Naive B cell (primary cell): ENCODE measurements around the gene ABHD17A. TPM values are rescaled to one million over a fixed set of nuclear protein-coding genes. Genes with fewer than 3 reads are reported as not detected.

Source experiments
- ATAC-seq, 2 donors: fragments of 150-1000 bp; cut with Tn5 transposase; 2 replicates each; pipeline ENCODE4 v1.10.0; 2021; ENCODE audit warnings: low read depth in 2 of 2, mild to moderate bottlenecking in 2 of 2, moderate library complexity in 2 of 2
- DNase-seq: peaks from one replicate; pipeline ENCODE4 v3.0.0; 2022
- H3K27ac Mint-ChIP-seq, 6 donors: one replicate each; pipeline ENCODE4 v1.8.0; 2020 to 2022; ENCODE audit warnings: mild to moderate bottlenecking in 6 of 6, mixed read lengths in 6 of 6, moderate library complexity in 5 of 6, inconsistent platforms in 2 of 6
- H3K27me3 Mint-ChIP-seq, 3 donors: one replicate each; pipeline ENCODE4 v1.8.0; 2021 to 2022; ENCODE audit warnings: mixed read lengths in 3 of 3, mild to moderate bottlenecking in 1 of 3
- H3K36me3 Mint-ChIP-seq, 2 donors: one replicate each; pipeline ENCODE4 v1.8.0; 2020 to 2022; ENCODE audit warnings: mixed read lengths in 2 of 2, inconsistent platforms in 1 of 2, mild to moderate bottlenecking in 1 of 2
- H3K4me1 Mint-ChIP-seq, 3 donors: one replicate each; pipeline ENCODE4 v1.8.0; 2020 to 2022; ENCODE audit warnings: mixed read lengths in 3 of 3, inconsistent platforms in 1 of 3, mild to moderate bottlenecking in 1 of 3, moderate library complexity in 1 of 3
- H3K4me3 Mint-ChIP-seq, 8 donors: one replicate each; pipeline ENCODE4 v1.8.0; 2020 to 2022; ENCODE audit warnings: mild to moderate bottlenecking in 8 of 8, mixed read lengths in 8 of 8, moderate library complexity in 8 of 8, inconsistent platforms in 2 of 8
- H3K9me3 Mint-ChIP-seq, 7 donors: one replicate each; pipeline ENCODE4 v1.8.0; 2020 to 2022; ENCODE audit warnings: mixed read lengths in 7 of 7, mild to moderate bottlenecking in 5 of 7, inconsistent platforms in 2 of 7, moderate library complexity in 1 of 7
- polyA plus RNA-seq, 6 donors: library from polyadenylated mRNA; unstranded; fragments of 300-500 nt; fragmentation: Illumina TruSeq; gene quantifications; one replicate each; pipeline ENCODE4 v1.2.3, GENCODE V29; 2021; ENCODE audit warnings: low read depth in 6 of 6

ABHD17A gene
- polyA plus RNA-seq, 6 donors from 2014 or later = 59.4 to 113 (median 78.2) TPM

DNA sequence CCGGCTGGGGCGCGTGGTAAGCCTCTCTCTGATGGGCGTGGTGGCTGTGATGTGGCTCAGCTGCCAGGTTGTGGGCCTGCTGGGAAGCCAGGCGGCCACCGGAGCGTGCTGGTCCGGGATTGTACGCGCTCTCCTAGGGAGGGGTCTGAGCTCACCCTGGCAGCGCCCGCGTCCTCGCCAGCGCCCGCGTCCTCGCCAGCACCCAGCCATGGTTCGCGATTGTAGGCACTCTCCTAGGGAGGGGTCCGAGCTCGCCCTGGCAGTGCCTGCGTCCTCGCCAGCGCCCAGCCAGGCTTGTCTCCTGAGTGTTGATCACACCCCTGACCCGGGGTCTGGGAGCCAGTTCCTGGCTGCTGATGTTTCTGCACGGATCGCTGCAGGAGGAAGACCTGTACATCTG lies 33.7 kb upstream of the ABHD17A start:
- Mint-ChIP-seq H3K36me3 (no peaks in the 10 kb centered on the region), H3K9me3 (no peaks in the 10 kb centered on the region), H3K4me3 (no peak overlapping the region), H3K27me3 (no peaks in the 10 kb centered on the region), H3K27ac (no peak overlapping the region), H3K4me1 (peaks cover 5 to 7% (median 5%) of the 10 kb centered on the region in 3 donors)
- ATAC-seq (no peak), DNase-seq (no peak)

DNA sequence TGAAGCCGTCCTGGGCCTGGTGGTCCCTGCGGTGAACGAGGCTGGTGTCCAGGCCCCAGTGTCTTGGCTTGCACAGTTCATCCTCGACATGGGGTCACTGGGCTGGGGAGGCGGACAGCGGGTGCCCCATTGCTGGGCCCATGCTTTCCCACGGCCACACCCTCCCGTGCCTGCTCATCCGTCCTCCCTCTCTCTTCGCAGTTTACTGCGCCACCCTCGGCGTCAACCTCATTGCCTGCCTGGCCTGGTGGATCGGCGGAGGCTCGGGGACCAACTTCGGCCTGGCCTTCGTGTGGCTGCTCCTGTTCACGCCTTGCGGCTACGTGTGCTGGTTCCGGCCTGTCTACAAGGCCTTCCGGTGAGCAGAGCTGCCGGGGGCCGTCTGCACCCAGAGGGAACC lies 32.6 kb upstream of the ABHD17A start:
- ATAC-seq (no peak), DNase-seq (no peak)
- peaks cover 5 to 7% (median 5%) of the 10 kb centered on the region in 3 donors for H3K4me1 Mint-ChIP-seq
- H3K9me3 Mint-ChIP-seq = no peaks in the 10 kb centered on the region
- no peak overlapping the region for H3K27ac Mint-ChIP-seq
- H3K4me3 Mint-ChIP-seq = no peak overlapping the region
- no peaks in the 10 kb centered on the region for H3K27me3 Mint-ChIP-seq
- no peaks in the 10 kb centered on the region for H3K36me3 Mint-ChIP-seq

DNA sequence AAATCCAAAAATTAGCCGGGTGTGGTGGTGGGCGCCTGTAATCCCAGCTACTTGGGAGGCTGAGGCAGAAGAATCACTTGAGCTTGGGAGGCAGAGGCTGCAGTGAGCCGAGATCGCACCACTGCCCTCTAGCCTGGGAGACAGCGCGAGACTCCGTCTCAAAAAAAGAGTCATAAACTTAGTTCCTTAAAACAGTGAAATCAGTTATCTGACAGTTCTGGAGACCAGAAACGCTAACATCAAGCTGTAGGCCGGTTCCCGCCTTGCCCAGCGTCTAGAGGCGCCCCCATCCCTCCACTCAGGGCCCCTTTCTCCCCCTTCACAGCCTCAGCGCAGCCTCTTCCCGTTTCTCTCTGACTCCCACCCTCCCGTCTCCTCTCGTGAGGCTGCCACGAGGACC lies 31.9 kb upstream of the ABHD17A start:
- H3K4me3 Mint-ChIP-seq = no peak overlapping the region
- no peak for DNase-seq
- H3K27ac Mint-ChIP-seq = peak overlapping the region in 2 of 6 donors; percentile 36 to 41
- H3K4me1 Mint-ChIP-seq = peaks cover 5 to 7% (median 5%) of the 10 kb centered on the region in 3 donors
- no peaks in the 10 kb centered on the region for H3K36me3 Mint-ChIP-seq
- H3K27me3 Mint-ChIP-seq = no peaks in the 10 kb centered on the region
- ATAC-seq = no peak
- H3K9me3 Mint-ChIP-seq = no peaks in the 10 kb centered on the region

DNA sequence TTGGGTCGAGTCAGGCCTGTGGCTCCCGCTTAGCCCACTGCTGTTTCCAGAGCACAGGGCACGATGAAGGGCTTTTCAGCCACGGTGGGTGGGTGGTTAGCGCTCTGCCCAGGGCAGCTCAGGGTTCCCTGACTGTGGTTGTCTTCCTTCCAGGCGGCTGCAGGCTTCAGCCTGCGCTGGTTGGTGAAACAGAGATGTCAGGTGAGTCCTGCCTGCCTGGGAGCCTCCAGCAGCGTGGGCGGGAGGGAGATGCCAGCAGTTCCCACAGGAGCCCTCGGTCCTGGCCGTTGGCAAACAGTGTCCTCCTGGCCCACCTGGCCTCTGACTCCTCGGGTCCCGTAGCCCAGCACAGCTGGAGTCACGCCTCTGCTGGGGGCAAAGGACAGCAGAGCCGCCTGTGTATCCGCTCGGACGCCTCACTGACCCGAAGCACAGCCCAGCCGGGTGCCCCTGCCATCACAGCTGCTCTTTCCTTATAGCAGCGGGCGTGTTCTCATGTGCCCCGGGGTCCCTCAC lies 29.6 kb upstream of the ABHD17A start:
- H3K27ac Mint-ChIP-seq = no peak overlapping the region
- peaks cover 9 to 20% (median 12%) of the 10 kb centered on the region in 3 donors for H3K4me1 Mint-ChIP-seq

DNA sequence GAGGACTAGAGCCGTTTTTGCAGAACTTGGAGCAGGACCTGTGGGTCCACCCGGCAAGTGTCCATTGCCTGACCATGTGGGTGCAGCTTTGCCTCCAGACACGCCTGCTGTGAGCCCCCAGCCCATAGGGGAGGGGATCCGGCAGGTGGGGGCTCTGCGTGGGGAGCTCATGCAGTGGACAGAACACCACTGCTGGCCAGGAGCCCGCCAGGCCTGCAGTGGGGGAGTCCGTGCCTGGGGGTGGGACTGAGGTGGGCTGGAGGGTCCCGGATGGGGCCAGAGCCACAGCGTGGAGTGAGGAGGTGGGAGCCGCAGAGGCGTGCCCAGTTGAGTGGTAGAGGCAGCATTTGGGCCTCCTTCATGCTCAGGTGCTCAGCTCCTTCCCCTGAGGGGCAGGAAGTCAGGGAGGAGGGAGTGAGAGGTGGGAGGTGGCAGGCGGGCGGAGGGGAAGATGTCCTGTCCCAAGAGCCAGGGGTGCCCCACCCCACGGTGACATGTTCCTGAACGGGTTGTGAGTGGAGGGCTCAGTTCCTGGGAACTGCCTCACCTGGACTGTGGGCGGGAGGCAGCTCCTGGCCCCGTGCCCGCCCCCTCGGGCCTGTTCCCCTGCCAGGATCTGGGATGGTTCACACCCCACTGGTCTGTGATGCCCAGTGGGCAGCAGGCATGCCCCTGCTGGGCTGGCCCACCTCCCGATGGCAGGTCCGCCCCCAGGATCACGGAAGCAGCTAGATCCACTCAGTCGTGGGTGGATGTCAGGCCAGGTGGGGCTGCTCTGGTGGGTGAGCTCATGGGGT lies 28.7 kb upstream of the ABHD17A start:
- H3K4me3 Mint-ChIP-seq = no peak overlapping the region

More for the DNA sequence above, 29.6 kb upstream of the ABHD17A start:
- Mint-ChIP-seq H3K27me3 (no peaks in the 10 kb centered on the region), H3K36me3 (no peaks in the 10 kb centered on the region), H3K4me3 (no peak overlapping the region), H3K9me3 (no peaks in the 10 kb centered on the region)
- DNase-seq (no peak), ATAC-seq (no peak)

DNA sequence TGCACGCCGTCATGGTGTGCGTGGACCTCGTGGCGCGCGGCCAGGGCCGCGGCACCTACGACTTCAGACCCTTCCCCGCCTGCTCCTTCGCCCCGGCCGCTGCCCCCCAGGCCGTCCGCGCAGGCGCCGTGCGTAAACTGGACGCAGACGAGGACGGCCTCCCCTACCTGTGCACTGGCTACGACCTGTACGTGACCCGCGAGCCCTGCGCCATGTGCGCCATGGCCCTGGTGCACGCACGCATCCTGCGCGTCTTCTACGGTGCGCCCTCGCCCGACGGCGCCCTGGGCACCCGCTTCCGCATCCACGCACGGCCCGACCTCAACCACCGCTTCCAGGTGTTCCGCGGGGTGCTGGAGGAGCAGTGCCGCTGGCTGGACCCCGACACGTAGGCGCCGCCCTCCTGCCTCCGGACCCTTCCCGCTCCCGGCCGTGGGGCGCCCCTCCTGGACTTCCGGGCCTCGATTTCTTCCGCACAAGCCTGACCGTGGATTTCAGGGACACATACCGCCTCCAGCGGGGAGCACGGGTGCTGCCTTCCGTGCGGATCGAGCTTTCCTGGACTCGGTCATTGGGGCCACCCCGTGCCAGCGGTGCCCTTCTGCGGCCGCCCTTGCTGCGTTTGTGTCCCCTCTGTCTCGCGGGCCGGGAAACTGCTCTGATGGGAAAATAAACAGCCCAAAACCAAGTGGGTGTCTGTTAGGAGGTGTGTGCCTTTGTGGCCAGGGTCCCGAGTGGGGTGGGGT lies 27.6 kb upstream of the ABHD17A start:
- DNase-seq (no peak), ATAC-seq (no peak)
- H3K27me3 Mint-ChIP-seq = no peaks in the 10 kb centered on the region
- H3K4me3 Mint-ChIP-seq = peak overlapping the region in 1 of 8 donors; percentile 29
- no peak overlapping the region for H3K27ac Mint-ChIP-seq
- peaks cover 19 to 36% (median 25%) of the 10 kb centered on the region in 3 donors for H3K4me1 Mint-ChIP-seq
- no peaks in the 10 kb centered on the region for H3K9me3 Mint-ChIP-seq
- H3K36me3 Mint-ChIP-seq = no peaks in the 10 kb centered on the region

More for the DNA sequence above, 28.7 kb upstream of the ABHD17A start:
- no peak for ATAC-seq
- Mint-ChIP-seq H3K36me3 (no peaks in the 10 kb centered on the region), H3K27ac (no peak overlapping the region), H3K27me3 (no peaks in the 10 kb centered on the region), H3K9me3 (no peaks in the 10 kb centered on the region), H3K4me1 (peaks cover 17 to 29% (median 21%) of the 10 kb centered on the region in 3 donors)
- no peak for DNase-seq

DNA sequence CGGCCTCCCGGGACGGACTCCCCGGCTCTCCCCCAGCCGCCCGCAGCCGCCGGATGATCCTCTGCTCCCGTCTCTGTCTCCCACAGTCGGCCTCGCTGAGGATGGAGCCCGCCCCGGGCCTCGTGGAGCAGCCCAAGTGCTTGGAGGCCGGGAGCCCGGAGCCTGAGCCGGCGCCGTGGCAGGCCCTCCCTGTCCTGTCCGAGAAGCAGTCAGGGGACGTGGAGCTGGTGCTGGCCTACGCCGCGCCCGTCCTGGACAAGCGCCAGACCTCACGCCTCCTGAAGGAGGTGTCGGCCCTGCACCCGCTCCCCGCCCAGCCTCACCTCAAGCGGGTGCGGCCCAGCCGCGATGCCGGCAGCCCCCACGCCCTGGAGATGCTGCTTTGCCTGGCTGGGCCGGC lies 26.7 kb upstream of the ABHD17A start:
- Mint-ChIP-seq H3K9me3 (no peaks in the 10 kb centered on the region), H3K27me3 (no peaks in the 10 kb centered on the region)
- no peak for ATAC-seq

DNA sequence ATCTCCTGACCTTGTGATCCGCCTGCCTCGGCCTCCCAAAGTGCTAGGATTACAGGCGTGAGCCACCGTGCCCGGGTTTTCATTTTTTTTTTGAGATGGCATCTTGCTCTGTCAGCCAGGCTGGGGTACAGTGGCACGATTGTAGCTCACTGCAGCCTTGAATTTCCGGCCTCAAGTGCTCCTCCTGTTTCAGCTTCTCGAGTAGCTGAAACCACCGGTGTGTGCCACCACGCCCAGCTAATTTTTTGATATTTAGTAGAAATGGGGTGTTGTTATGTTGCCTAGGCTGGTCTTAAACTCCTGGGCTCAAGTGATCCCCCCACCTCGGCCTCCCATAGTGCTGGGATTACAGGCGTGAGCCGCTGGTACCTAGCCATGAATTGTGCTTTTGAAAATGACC lies 25.8 kb upstream of the ABHD17A start:
- H3K4me3 Mint-ChIP-seq = no peak overlapping the region
- H3K27ac Mint-ChIP-seq = peak overlapping the region in 1 of 6 donors; percentile 50
- no peaks in the 10 kb centered on the region for H3K9me3 Mint-ChIP-seq
- no peaks in the 10 kb centered on the region for H3K27me3 Mint-ChIP-seq
- DNase-seq = no peak
- H3K4me1 Mint-ChIP-seq = peaks cover 18 to 39% (median 39%) of the 10 kb centered on the region in 3 donors
- ATAC-seq = no peak
- H3K36me3 Mint-ChIP-seq = no peaks in the 10 kb centered on the region

More for the DNA sequence above, 26.7 kb upstream of the ABHD17A start:
- no peaks in the 10 kb centered on the region for H3K36me3 Mint-ChIP-seq
- peaks cover 18 to 35% (median 33%) of the 10 kb centered on the region in 3 donors for H3K4me1 Mint-ChIP-seq
- DNase-seq = no peak
- no peak overlapping the region for H3K4me3 Mint-ChIP-seq
- no peak overlapping the region for H3K27ac Mint-ChIP-seq

DNA sequence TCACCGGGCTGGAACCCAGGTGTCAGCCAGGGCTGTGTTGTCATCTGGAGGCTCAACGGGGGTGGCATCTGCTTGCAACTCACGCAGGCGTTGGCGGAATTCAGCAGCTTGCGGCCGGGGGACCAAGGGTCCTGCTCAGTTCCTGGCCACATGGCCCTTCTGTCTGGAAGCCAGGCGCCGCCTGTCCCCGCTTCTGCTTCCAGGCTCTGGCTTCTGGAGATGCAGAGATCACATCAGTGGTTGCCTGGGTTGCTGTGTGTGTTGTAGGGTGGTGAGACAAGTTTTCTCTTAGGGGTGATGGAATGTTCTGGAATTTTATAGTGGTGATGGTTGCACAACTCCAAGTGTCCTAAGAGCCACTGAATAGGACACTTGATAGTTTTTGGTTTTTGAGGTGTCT lies 24.9 kb upstream of the ABHD17A start:
- Mint-ChIP-seq H3K27me3 (no peaks in the 10 kb centered on the region), H3K27ac (peak overlapping the region in 4 of 6 donors; percentile 33 to 61 (median 56)), H3K9me3 (no peaks in the 10 kb centered on the region), H3K4me3 (peak overlapping the region in 5 of 8 donors; percentile 32 to 59 (median 50)), H3K36me3 (no peaks in the 10 kb centered on the region), H3K4me1 (peaks cover 24 to 45% (median 40%) of the 10 kb centered on the region in 3 donors)
- ATAC-seq (no peak), DNase-seq (no peak)

DNA sequence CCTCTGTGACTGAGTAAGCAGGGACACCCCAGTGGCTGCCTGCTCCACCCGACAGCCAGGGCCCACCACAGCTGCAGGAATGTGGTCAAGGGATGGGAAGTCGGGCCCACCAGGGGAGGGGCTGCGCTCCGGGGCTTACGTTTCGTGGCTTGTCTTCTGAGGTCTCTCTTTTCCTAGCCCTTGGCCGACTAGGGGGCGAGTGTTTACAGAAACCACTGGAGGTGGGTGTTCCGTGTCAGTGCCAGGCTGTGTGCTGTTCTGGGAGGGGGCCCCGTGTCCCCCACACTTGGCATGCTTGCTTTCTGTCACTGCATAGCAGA lies 24.4 kb upstream of the ABHD17A start:
- no peaks in the 10 kb centered on the region for H3K9me3 Mint-ChIP-seq
- H3K27me3 Mint-ChIP-seq = no peaks in the 10 kb centered on the region
- DNase-seq (no peak), ATAC-seq (no peak)
- peaks cover 24 to 47% (median 43%) of the 10 kb centered on the region in 3 donors for H3K4me1 Mint-ChIP-seq
- no peaks in the 10 kb centered on the region for H3K36me3 Mint-ChIP-seq
- H3K4me3 Mint-ChIP-seq = peak overlapping the region in 4 of 8 donors; percentile 25 to 73 (median 54)
- H3K27ac Mint-ChIP-seq = peak overlapping the region in 4 of 6 donors; percentile 53 to 74 (median 64)

DNA sequence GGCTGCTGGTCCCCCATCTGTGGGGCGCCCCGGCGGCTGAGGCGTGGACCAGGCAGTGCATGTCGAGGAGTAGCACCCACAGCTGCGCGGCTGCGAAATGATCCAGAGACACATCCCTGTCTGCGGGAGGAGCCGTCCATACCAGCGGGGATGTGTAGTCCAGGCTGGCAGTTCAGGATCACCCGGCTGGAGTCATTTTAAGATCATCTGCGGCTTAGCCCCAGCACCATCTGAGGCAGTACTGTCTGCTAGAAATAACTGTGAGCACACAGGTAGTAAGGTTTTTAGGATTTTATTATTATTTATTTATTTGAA lies 23.0 kb upstream of the ABHD17A start:
- DNase-seq = no peak
- peak overlapping the region in 1 of 6 donors; percentile 54 for H3K27ac Mint-ChIP-seq

DNA sequence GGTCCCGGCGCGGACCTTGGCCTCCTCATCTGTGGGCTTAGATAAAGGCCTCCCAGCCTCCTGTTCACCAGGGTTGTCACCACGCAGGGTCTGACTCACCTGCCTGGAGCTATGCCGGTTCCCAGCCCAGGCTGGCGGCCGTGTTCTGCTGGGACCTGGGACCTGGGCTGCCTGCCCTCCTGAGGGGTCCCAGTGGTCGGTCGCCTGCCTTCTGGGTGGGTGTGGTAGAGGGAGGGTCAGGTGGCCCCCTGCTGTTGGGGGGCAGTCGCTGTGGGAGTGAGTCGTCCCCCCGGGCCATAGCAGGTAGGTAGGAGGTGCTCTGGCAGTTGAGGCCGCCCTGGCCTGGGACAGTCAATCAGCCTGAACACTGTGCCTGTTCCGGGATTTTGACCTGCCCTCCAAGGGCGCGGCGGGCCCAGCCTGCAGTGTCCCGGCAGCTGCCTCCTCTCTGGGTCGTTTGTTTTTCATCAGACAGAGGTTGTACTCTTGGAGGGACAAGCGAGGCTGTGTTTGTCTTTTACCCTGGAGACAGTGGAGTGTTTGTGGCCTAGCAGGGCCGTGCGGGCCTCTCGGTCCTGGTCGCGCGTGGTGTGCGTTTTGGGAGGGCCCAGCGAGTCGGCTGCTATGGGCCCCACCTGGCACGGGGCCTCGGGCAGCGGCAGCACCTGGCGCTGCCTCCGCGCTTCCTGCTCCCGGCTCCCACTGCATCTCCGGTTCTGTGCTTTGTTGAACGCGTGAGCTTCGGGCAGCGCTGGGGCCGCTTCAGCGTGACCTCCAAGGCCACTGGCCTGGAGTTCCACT lies 22.5 kb upstream of the ABHD17A start:
- ATAC-seq (no peak), DNase-seq (no peak)
- Mint-ChIP-seq H3K4me1 (peaks cover 35 to 65% (median 62%) of the 10 kb centered on the region in 3 donors), H3K4me3 (peak overlapping the region in 3 of 8 donors; percentile 6 to 70 (median 44)), H3K27ac (no peak overlapping the region), H3K9me3 (no peaks in the 10 kb centered on the region), H3K27me3 (no peaks in the 10 kb centered on the region), H3K36me3 (no peaks in the 10 kb centered on the region)

More for the DNA sequence above, 23.0 kb upstream of the ABHD17A start:
- no peaks in the 10 kb centered on the region for H3K27me3 Mint-ChIP-seq
- peaks cover 35 to 60% (median 56%) of the 10 kb centered on the region in 3 donors for H3K4me1 Mint-ChIP-seq
- no peaks in the 10 kb centered on the region for H3K9me3 Mint-ChIP-seq
- no peaks in the 10 kb centered on the region for H3K36me3 Mint-ChIP-seq
- no peak for ATAC-seq
- H3K4me3 Mint-ChIP-seq = peak overlapping the region in 1 of 8 donors; percentile 76

DNA sequence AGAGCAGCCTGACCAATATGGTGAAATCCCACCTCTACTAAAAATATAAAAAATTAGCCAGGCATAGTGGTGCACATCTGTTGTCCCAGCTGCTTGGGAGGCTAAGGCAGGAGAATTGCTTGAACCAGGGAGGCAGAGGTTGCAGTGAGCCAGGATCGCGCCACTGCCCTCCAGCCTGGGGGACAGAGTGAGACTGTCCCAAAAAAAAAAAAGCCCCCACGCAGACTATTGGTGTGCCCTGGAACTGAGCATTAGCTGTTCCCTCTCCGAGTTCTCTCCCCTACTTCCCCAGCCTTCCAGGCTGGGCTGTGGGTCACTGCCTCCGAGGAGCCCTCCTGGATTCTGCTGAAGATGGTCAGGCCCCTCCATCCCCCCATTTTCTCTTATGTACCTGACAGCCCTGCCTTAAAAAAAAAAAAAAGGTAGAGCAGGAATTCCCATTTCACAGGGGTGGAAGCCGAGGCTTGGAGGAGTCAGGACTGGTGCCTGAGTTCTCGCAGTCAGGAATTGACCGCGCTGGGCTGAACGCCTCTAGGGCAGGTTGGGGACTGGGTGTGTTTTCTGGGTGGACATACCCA lies 21.8 kb upstream of the ABHD17A start:
- H3K27me3 Mint-ChIP-seq = no peaks in the 10 kb centered on the region
- no peak for ATAC-seq
- H3K9me3 Mint-ChIP-seq = no peaks in the 10 kb centered on the region
- H3K36me3 Mint-ChIP-seq = no peaks in the 10 kb centered on the region
- no peak for DNase-seq
- peak overlapping the region in 7 of 8 donors; percentile 24 to 70 (median 49) for H3K4me3 Mint-ChIP-seq
- H3K27ac Mint-ChIP-seq = no peak overlapping the region
- H3K4me1 Mint-ChIP-seq = peaks cover 35 to 67% (median 62%) of the 10 kb centered on the region in 3 donors
